Coronary artery (tissue), 2 donors: ENCODE results near the gene LSAMP.
A peak's percentile ranks its signal among the peaks of the same experiment; 100 is the strongest.

ENCODE experiments used
- DNase-seq: peaks from one replicate; pipeline ENCODE4 v3.0.0-alpha.2; 2017; ENCODE audit warnings: low spot score
- H3K27ac ChIP-seq, 2 donors: fragments of 200-600 bp; sonication (generic); one replicate each; pipeline ENCODE4 v1.5.1; 2016 to 2019
- H3K4me3 ChIP-seq: fragments of 200-600 bp; sonication (generic); 2 replicates; pipeline ENCODE4 v1.5.1; 2016; ENCODE audit warnings: mild to moderate bottlenecking, moderate library complexity
- CTCF ChIP-seq: fragments of 200-600 bp; sonication (generic); IDR thresholded peaks from one replicate; pipeline ENCODE4 v1.5.1; 2019; ENCODE audit warnings: antibody characterized with exemption

Gene LSAMP

GRCh38 chr3:115814778-115815380 lies 630.4 kb downstream of the LSAMP start:
- no peak overlapping the region for H3K27ac ChIP-seq
- DNase-seq: no peak
- peak; percentile 80 for TF ChIP-seq CTCF

GRCh38 chr3:115814006-115814405 lies 631.3 kb downstream of the LSAMP start:
- no peak for DNase-seq
- Histone ChIP-seq H3K4me3 (no peak overlapping the region), H3K27ac (no peak overlapping the region)
- TF ChIP-seq CTCF: no peak

More at GRCh38 chr3:115814778-115815380, 630.4 kb downstream of the LSAMP start:
- no peak overlapping the region for H3K4me3 ChIP-seq

GRCh38 chr3:115808816-115809215 lies 636.5 kb downstream of the LSAMP start:
- H3K27ac ChIP-seq: no peak overlapping the region
- no peak for TF ChIP-seq CTCF
- no peak overlapping the region for H3K4me3 ChIP-seq

GRCh38 chr3:115808244-115808643 lies 637.0 kb downstream of the LSAMP start:
- Histone ChIP-seq H3K27ac (no peak overlapping the region), H3K4me3 (no peak overlapping the region)
- DNase-seq: no peak
- no peak for TF ChIP-seq CTCF

More at GRCh38 chr3:115808816-115809215, 636.5 kb downstream of the LSAMP start:
- DNase-seq: no peak

GRCh38 chr3:115806501-115806900 lies 638.8 kb downstream of the LSAMP start:
- no peak for TF ChIP-seq CTCF
- no peak for DNase-seq
- Histone ChIP-seq H3K27ac (no peak overlapping the region), H3K4me3 (no peak overlapping the region)

GRCh38 chr3:115805520-115805919 lies 639.8 kb downstream of the LSAMP start:
- DNase-seq: no peak
- H3K4me3 ChIP-seq: no peak overlapping the region
- TF ChIP-seq CTCF: no peak
- H3K27ac ChIP-seq: no peak overlapping the region

- no peak overlapping the region for H3K4me3 ChIP-seq
- DNase-seq: no peak
- no peak overlapping the region for H3K27ac ChIP-seq
- TF ChIP-seq CTCF: no peak
Measured at GRCh38 chr3:115804713-115805119, 640.6 kb downstream of the LSAMP start.
